Left lung (tissue), 10 donors: Measurements from ENCODE around the gene CACNA1C. TPM values are rescaled to one million over a fixed set of nuclear protein-coding genes. Genes with fewer than 3 reads are reported as not detected.

ENCODE experiments used
- ATAC-seq: fragments of 200-7000 bp; cut with Tn5 transposase; one replicate; pipeline ENCODE4 v1.9.1; 2020; ENCODE audit warnings: moderate library complexity
- DNase-seq, 4 donors: peaks; one replicate each; pipeline ENCODE4 v3.0.0-alpha.2; 2013 to 2020
- H3K27ac ChIP-seq, 2 donors: fragments of 200-600 bp; sonication (generic) in 1 of 2; one replicate each; pipeline versions ENCODE4 v1.5.0 to v1.8.0; 2020 to 2021
- H3K27me3 ChIP-seq, 2 donors: fragments of 200-600 bp; sonication (generic) in 1 of 2; one replicate each; pipeline versions ENCODE4 v1.5.0 to v1.8.0; 2020 to 2021
- H3K36me3 ChIP-seq, 2 donors: fragments of 200-600 bp; sonication (generic) in 1 of 2; one replicate each; pipeline versions ENCODE4 v1.5.0 to v1.8.0; 2020 to 2021
- H3K4me1 ChIP-seq, 2 donors: fragments of 200-600 bp; one replicate each; pipeline ENCODE4 v1.8.0; 2021
- H3K4me3 ChIP-seq, 2 donors: fragments of 200-600 bp; sonication (generic) in 1 of 2; one replicate each; pipeline versions ENCODE4 v1.5.0 to v1.8.0; 2020 to 2021; ENCODE audit warnings: mild to moderate bottlenecking in 1 of 2
- H3K9me3 ChIP-seq, 2 donors: fragments of 200-600 bp; sonication (generic) in 1 of 2; one replicate each; pipeline versions ENCODE4 v1.5.0 to v1.8.0; 2020 to 2021
- CTCF ChIP-seq, 2 donors: fragments of 200-600 bp; sonication (generic) in 1 of 2; IDR thresholded peaks; one replicate each; pipeline versions ENCODE4 v1.5.0 to v1.8.0; 2021; ENCODE audit warnings: antibody characterized with exemption in 2 of 2
- intact Hi-C, 2 donors: fragments of 100-400 bp; cut with DNase I; formaldehyde crosslinking; loops; one replicate each; pipeline versions ENCODE4 v1.11.2 to v1.14.2; 2022
- polyA plus RNA-seq, 6 donors: library from polyadenylated mRNA; unstranded; fragments of 120-200 nt; gene quantifications; one replicate each; pipeline ENCODE4 v1.2.1, GENCODE V29; 2013; ENCODE audit not compliant: insufficient read length in 6 of 6
- total RNA-seq, 2 donors: library from RNA; stranded (reverse); fragmentation: NEBNext Ultra II Directional; extraction: Animal tissue kit (Norgen Biotek cat#: 25700); gene quantifications; one replicate each; pipeline ENCODE4 v1.2.1, GENCODE V29; 2021
- donor health status: DM: no; HTN: yes; CAD: no.
- donor health status: DM: no; HTN: no; CAD: no.

CACNA1C gene
- total and polyA plus RNA-seq, 8 donors = 11.9 to 21.9 (median 14.2) TPM

GRCh38 chr12:2276288-2277033, 223.7 kb downstream of the CACNA1C start:
- H3K4me1 ChIP-seq = no peaks in the 10 kb centered on the region
- intact Hi-C loops = no loop called here
- H3K27ac ChIP-seq = no peak overlapping the region
- no peak for DNase-seq
- no peak overlapping the region for H3K4me3 ChIP-seq
- H3K36me3 ChIP-seq = no peaks in the 10 kb centered on the region
- ATAC-seq = no peak
- no peak for TF ChIP-seq CTCF (IDR thresholded peaks at IDR 0.05)
- H3K27me3 ChIP-seq = no peaks in the 10 kb centered on the region
- H3K9me3 ChIP-seq = no peaks in the 10 kb centered on the region

- TF ChIP-seq CTCF (IDR thresholded peaks at IDR 0.05) = no peak
- intact Hi-C loops = no loop called here
- no peaks in the 10 kb centered on the region for H3K9me3 ChIP-seq
- ATAC-seq (no peak), DNase-seq (no peak)
- no peak overlapping the region for H3K4me3 ChIP-seq
- H3K4me1 ChIP-seq = no peaks in the 10 kb centered on the region
- no peaks in the 10 kb centered on the region for H3K36me3 ChIP-seq
- no peaks in the 10 kb centered on the region for H3K27me3 ChIP-seq
- no peak overlapping the region for H3K27ac ChIP-seq
Observed at GRCh38 chr12:2277492-2278155, 224.8 kb downstream of the CACNA1C start.

- no peak for TF ChIP-seq CTCF (IDR thresholded peaks at IDR 0.05)
- peaks cover 0 to 11% of the 10 kb centered on the region in 2 donors for H3K27me3 ChIP-seq
- no peak overlapping the region for H3K27ac ChIP-seq
- ATAC-seq (no peak), DNase-seq (no peak)
- intact Hi-C loops = loop anchor here in 1 of 2 donors (10.0 kb wide), 1 partner anchor 227 kb away; the partner anchor contains the start of gene CACNA1C
- H3K9me3 ChIP-seq = no peaks in the 10 kb centered on the region
- peaks cover 19 to 23% of the 10 kb centered on the region in 2 donors for H3K4me1 ChIP-seq
- H3K4me3 ChIP-seq = no peak overlapping the region
- H3K36me3 ChIP-seq = no peaks in the 10 kb centered on the region
Observed at GRCh38 chr12:2281446-2281845, 228.7 kb downstream of the CACNA1C start.

- ATAC-seq (no peak), DNase-seq (no peak)
- no peak for TF ChIP-seq CTCF (IDR thresholded peaks at IDR 0.05)
- H3K27me3 ChIP-seq = peaks cover 0 to 11% of the 10 kb centered on the region in 2 donors
- H3K9me3 ChIP-seq = no peaks in the 10 kb centered on the region
- peak overlapping the region in 1 of 2 donors; percentile 23 for H3K27ac ChIP-seq
- H3K36me3 ChIP-seq = no peaks in the 10 kb centered on the region
- intact Hi-C loops = loop anchor here in 1 of 2 donors (10.0 kb wide), 1 partner anchor 228 kb away; the partner anchor contains the start of gene CACNA1C
- H3K4me1 ChIP-seq = peaks cover 21 to 26% of the 10 kb centered on the region in 2 donors
- no peak overlapping the region for H3K4me3 ChIP-seq
Observed at GRCh38 chr12:2282318-2282717, 229.5 kb downstream of the CACNA1C start.

GRCh38 chr12:2283480-2283879, 230.7 kb downstream of the CACNA1C start:
- peaks cover 28 to 38% of the 10 kb centered on the region in 2 donors for H3K4me1 ChIP-seq
- peak overlapping the region; percentile 21 to 56 for H3K27ac ChIP-seq
- intact Hi-C loops = loop anchor here in 1 of 2 donors (10.0 kb wide), 1 partner anchor 229 kb away; the partner anchor contains the start of gene CACNA1C

More at GRCh38 chr12:2283480-2283879, 230.7 kb downstream of the CACNA1C start:
- no peak for TF ChIP-seq CTCF (IDR thresholded peaks at IDR 0.05)
- Histone ChIP-seq H3K4me3 (no peak overlapping the region), H3K36me3 (no peaks in the 10 kb centered on the region), H3K27me3 (peaks cover 0 to 11% of the 10 kb centered on the region in 2 donors), H3K9me3 (no peaks in the 10 kb centered on the region)
- ATAC-seq = no peak
- DNase-seq = no peak
